ENCODE results near the gene PTPRK. TPM values are rescaled to one million over a fixed set of nuclear protein-coding genes. Genes with fewer than 3 reads are reported as not detected.

The PTPRK gene
- total RNA-seq, 2 experiments from 2014 or later = 1.7 to 2.5 TPM

DNA sequence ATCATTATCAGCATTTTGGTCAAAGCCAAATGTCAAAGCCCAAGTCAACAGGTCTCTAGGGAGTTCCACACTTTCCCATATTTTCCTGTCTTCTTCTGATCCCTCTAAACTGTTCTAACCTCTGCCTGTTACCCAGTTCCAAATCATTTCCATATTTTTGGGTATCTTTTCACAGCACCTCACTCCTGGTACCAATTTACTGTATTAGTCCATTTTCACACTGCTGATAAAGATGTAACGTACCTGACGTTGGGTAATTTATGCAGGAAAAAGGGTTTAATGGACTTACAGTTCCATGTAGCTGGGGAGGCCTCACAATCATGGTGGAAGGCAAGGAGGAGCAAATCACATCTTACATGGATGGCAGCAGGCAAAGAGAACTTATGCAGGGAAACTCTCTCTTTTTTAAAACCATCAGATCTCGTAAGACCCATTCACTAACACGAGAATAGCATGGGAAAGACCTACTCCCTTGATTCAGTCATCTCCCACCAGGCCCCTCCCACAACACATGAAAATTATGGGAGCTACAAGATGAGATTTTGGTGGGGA, 143.4 kb downstream of the PTPRK start:
- no peak for DNase-seq
- Mint-ChIP-seq H3K4me1 (no peaks in the 10 kb centered on the region), H3K4me3 (no peak overlapping the region), H3K9me3 (peaks cover 15% of the 10 kb centered on the region), H3K27ac (no peak overlapping the region), H3K36me3 (ENCODE audit: low read depth) (no peaks in the 10 kb centered on the region), H3K27me3 (no peaks in the 10 kb centered on the region)
- CTCF ChIA-PET = no interaction called here
- POLR2A ChIA-PET = no interaction called here

DNA sequence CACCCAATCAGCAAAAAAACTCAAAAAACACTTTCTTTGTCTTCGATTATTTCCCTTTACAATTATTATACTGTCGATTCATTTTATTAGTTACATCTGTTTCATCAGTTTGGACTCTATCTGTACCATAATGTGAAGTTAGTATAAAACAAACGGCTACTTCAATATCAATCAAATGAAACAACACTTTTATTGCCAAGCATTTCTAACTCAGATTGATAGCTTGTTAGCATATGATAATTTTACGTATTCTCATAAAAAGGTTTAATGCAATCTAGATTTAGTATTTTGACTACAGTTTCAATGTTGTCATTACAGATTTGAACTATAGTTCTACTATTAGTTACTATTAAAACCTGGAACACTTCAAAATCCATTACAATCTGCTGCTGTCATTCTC, 149.3 kb downstream of the PTPRK start:
- Mint-ChIP-seq H3K36me3 (ENCODE audit: low read depth) (no peaks in the 10 kb centered on the region), H3K4me1 (no peaks in the 10 kb centered on the region), H3K27me3 (no peaks in the 10 kb centered on the region), H3K9me3 (peaks cover 9% of the 10 kb centered on the region), H3K4me3 (no peak overlapping the region), H3K27ac (no peak overlapping the region)
- CTCF ChIA-PET = no interaction called here
- POLR2A ChIA-PET = interaction anchor here (0.8 kb wide), 1 partner anchor 14 kb away, joined by 3 read pairs; no protein-coding TSS in a partner anchor
- DNase-seq = no peak

DNA sequence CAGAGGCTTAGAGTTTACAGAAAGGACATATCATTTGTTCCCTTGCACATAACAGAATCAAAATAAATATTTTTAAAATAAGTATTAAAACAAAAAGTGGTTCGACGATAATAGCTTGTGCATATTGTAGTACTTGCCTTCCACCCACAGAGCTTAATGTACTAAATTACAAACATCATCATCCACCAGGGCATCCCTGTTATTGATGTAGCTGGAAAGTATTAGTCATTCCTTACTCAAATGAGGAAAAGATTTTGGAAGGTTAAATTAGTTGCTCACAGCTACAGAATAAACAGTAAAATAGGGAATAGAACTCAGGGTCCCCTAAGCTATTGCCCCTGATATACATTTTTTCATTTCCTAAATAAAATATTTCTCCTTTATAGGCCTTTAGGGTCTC, 150.3 kb downstream of the PTPRK start:
- POLR2A ChIA-PET = no interaction called here
- CTCF ChIA-PET = no interaction called here
- no peaks in the 10 kb centered on the region for H3K4me1 Mint-ChIP-seq
- no peak for DNase-seq
- H3K4me3 Mint-ChIP-seq = no peak overlapping the region
- H3K36me3 Mint-ChIP-seq (ENCODE audit: low read depth) = no peaks in the 10 kb centered on the region
- H3K27me3 Mint-ChIP-seq = no peaks in the 10 kb centered on the region
- peaks cover 8% of the 10 kb centered on the region for H3K9me3 Mint-ChIP-seq
- no peak overlapping the region for H3K27ac Mint-ChIP-seq

DNA sequence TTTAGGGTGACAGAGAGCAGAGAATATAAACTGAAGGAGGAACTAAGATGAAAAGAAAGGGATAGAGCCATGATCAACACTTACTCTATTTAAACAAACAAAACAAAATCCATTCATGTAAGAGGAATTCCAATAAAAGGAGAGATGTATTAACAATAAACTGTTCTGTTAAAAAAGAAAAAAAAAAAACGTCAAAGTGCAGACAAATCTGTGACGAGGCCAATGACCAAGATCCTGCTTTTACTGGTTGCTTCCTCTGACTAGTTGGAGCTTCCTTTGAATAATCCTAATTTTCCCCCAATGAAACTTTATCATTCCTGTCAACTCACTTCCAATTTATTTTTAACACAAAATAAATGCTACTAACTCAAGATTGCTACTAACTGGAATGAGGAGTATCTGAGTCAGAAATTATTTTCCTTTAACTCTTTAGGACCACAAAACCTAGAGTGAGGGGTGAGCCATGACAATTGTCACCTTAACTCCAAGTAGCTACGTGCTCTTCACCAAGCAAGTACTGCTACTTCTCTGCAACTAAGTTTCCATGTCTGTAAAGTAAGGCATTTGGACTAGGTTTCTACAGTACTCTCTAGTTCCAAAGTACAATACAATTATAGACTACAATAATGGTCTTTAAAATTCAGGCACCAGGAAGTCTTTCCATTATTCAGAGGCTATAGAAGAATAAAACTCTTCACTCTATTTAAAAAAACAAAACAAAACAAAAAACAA, 152.0 kb downstream of the PTPRK start:
- no peaks in the 10 kb centered on the region for H3K27me3 Mint-ChIP-seq
- no peaks in the 10 kb centered on the region for H3K4me1 Mint-ChIP-seq
- DNase-seq = no peak
- H3K9me3 Mint-ChIP-seq = no peaks in the 10 kb centered on the region
- no peak overlapping the region for H3K27ac Mint-ChIP-seq
- no peaks in the 10 kb centered on the region for H3K36me3 Mint-ChIP-seq (ENCODE audit: low read depth)
- no peak overlapping the region for H3K4me3 Mint-ChIP-seq
- CTCF ChIA-PET = interaction anchor here (0.6 kb wide), 1 partner anchor 14 kb away, joined by 4 read pairs; no protein-coding TSS in a partner anchor
- POLR2A ChIA-PET = no interaction called here

DNA sequence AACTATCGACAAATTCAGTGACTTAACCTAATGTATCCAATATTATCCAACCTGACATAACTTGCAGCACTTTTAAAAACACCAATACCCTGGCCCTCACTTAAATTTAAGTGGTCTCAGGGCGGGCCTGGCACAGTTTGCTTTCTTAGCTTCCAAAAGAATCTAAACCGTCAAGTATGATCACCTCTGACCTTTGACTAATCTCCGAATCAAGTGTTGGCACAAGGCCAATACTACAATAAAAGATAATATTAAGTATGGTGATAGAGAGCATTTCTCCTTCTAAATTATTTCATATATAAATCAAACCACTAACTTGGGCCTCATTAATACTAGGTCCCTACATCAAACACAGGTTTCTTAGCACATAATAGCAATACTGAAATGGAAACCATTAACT, 153.0 kb downstream of the PTPRK start:
- CTCF ChIA-PET = no interaction called here
- no peak for DNase-seq
- no peaks in the 10 kb centered on the region for H3K36me3 Mint-ChIP-seq (ENCODE audit: low read depth)
- POLR2A ChIA-PET = no interaction called here
- H3K27me3 Mint-ChIP-seq = no peaks in the 10 kb centered on the region
- H3K27ac Mint-ChIP-seq = no peak overlapping the region
- H3K9me3 Mint-ChIP-seq = no peaks in the 10 kb centered on the region
- H3K4me1 Mint-ChIP-seq = no peaks in the 10 kb centered on the region
- H3K4me3 Mint-ChIP-seq = no peak overlapping the region

DNA sequence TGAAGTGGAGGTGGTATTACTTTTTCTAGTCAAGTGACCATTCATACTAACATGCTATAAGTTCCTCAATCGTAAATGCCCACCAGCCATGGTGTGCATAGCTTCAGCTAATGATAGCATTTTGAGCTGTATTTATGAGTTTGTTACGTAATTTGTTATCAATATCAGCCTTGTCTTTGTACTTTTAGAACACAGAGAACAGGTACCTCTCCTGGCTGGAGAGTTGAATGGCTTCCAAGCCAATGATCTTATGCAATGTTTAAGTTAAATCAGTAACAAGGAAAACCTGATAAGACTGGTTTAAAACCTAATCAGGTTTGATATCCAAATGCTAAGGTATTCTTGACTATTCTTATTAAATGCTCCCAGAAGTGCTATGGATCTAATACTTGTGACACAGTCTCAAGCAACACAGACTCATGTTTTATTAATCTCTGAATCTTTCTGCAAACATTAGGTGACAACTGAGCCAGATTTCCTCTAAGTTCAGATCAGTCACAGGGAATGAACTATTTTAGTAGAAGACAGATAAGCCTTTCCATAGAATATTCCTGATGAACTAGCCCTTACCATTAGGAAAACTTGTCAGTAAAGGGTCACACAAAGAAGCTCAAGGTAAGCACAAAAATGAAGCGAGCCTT, 154.8 kb downstream of the PTPRK start:
- Mint-ChIP-seq H3K4me1 (no peaks in the 10 kb centered on the region), H3K27ac (no peak overlapping the region), H3K36me3 (ENCODE audit: low read depth) (no peaks in the 10 kb centered on the region), H3K27me3 (no peaks in the 10 kb centered on the region), H3K9me3 (no peaks in the 10 kb centered on the region), H3K4me3 (no peak overlapping the region)
- POLR2A ChIA-PET = no interaction called here
- no peak for DNase-seq
- CTCF ChIA-PET = no interaction called here

DNA sequence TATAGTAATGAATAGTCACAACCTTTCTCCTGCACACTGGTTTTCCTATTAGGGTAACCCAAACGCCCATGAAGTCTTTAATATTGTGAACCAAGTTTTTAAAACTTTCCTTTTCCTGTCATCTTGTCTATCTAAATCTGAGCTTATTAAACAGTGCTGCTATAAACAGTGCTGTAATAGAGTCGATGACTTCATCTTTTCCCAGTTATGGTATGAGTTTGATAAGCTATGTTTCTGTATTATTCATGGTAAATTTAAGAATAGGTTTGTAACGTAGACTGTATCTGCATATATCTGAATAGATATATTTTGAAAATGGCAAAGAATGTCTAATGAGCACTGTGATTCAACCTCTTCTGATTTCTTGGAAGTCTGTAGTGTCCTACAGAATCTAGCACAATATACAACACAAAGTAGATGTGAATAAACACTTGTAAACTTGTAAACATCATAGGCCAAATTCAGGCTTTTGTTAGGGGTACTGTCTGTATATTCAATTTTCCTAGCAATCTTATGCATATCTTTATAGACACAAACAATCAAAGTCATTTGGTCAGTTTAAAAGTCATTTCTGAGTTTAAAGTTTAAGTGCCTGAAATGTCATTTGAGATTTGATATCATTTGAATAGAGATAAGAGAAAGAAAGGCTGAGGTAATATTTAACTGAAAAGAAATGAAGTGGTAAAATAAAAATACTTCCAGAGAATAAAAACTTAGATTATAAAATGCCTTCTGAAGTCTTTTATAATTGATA, 155.5 kb downstream of the PTPRK start:
- Mint-ChIP-seq H3K4me3 (no peak overlapping the region), H3K27me3 (no peaks in the 10 kb centered on the region), H3K27ac (no peak overlapping the region), H3K36me3 (ENCODE audit: low read depth) (no peaks in the 10 kb centered on the region), H3K9me3 (no peaks in the 10 kb centered on the region), H3K4me1 (no peaks in the 10 kb centered on the region)
- no peak for DNase-seq
- CTCF ChIA-PET = no interaction called here
- POLR2A ChIA-PET = no interaction called here

DNA sequence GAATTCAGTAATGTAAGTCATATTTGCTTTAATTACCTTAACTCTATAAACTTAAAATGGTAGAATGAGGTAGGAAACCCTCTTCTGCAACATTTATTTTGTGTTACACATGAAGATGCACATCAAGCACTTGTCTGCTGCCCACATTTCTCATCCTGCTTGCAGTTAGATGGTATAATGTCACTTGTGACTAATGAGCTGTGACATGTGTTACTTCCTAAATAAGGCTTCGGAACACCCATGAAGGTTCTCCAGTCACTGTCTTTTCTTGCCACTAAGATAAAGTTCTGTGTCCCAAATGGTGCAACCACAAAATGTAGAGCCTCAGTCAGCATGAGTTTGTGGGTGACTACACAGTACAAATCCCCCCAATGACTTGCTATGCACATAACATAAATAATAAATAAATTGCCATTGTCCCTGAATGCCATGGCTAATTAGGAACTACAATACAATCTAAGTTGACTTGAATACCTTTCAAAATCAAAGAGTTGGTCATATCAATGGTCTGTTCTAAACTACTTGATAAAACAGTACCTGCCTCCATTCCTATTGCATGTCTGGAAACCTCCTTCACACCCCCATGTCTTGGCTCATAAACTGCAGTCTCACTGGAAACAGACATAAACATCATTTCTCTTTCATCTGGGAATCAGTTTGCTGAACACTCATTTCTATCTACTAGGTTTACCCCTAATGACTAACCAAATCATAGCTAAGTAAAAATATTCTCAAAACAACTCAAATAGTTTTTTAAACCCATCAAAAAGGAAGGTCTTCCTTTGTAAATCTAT, 157.2 kb downstream of the PTPRK start:
- no peaks in the 10 kb centered on the region for H3K9me3 Mint-ChIP-seq
- no peaks in the 10 kb centered on the region for H3K4me1 Mint-ChIP-seq
- ChIA-PET POLR2A (no interaction called here), CTCF (no interaction called here)
- no peak for DNase-seq
- no peaks in the 10 kb centered on the region for H3K36me3 Mint-ChIP-seq (ENCODE audit: low read depth)
- no peaks in the 10 kb centered on the region for H3K27me3 Mint-ChIP-seq
- H3K4me3 Mint-ChIP-seq = no peak overlapping the region
- no peak overlapping the region for H3K27ac Mint-ChIP-seq

DNA sequence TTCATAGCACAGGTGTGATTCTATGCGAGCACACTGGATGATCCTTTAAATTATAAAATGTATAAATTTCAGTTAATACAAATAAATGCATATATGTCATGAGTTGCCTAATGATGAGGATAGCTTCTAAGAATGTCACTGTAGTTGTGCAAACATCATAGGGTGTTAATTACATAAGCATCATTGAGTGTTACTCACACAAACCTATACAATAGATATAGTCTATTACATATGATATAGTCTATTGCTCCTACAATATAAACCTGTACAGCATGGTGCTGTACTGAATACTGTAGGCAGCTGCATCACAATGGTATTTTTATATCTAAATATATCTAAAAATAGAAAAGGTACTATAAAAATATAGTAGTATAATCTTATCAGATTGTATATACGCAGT, 159.0 kb downstream of the PTPRK start:
- no peaks in the 10 kb centered on the region for H3K4me1 Mint-ChIP-seq
- H3K36me3 Mint-ChIP-seq (ENCODE audit: low read depth) = no peaks in the 10 kb centered on the region
- DNase-seq = no peak
- no peaks in the 10 kb centered on the region for H3K9me3 Mint-ChIP-seq
- POLR2A ChIA-PET = no interaction called here
- no peak overlapping the region for H3K27ac Mint-ChIP-seq
- H3K27me3 Mint-ChIP-seq = no peaks in the 10 kb centered on the region
- H3K4me3 Mint-ChIP-seq = no peak overlapping the region
- CTCF ChIA-PET = no interaction called here

DNA sequence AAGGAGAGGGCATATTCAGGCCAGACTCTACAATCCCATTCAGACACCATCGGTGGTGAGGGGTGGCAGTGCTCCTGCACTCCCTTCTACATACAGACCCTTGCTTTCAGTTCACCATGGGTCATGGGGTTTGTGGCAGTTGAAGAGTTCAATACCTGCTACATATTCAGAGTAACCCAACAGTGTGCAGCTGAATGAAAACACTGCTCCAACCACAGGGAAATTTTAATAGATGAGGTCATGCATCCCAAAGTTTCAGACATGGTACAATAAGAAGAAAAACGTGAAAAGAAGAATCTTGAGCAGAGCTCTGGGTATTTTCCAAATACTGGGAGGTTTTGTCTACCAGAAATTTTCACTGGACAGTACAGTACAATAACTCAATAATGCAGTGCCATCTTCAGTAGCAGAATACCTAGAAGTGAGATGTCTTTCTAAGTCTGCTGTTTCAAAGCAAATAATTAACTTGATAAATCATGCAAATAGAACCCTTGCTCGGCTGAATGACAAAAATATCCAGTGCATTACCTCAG, 162.1 kb downstream of the PTPRK start:
- CTCF ChIA-PET = no interaction called here
- Mint-ChIP-seq H3K9me3 (no peaks in the 10 kb centered on the region), H3K27me3 (no peaks in the 10 kb centered on the region)

DNA sequence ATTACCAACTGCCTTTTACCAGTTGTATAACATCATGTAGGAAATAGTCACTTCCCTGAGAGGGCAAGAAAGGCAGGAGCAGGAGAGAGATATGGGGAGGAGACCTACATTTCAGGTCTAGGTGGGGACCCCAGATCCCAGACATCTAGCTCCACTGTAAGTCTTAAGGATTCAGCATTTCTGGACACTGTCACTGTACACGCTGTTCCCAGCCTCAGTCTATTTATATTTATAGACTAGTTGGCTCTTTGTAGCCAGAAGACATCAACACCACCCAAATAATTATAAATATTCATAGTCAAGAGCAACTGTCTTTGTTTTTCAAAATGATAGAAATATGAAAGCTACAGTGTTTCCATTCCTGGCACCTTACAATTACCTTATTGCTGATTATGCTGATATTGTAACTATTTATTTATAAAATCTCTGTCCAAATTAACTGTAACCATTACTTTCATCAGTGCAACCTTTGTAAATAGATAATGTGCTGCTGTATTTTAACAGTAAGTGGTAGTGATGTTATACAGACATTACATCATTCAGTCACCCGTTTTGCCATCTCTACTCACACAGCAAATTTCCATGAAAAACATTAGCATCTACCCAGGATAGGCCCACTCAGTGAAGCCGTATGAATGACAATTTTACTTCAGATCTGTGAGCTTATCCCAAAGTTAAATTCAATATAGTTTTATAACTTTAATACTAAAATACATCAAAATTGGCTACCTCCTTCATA, 162.8 kb downstream of the PTPRK start:
- Mint-ChIP-seq H3K27ac (no peak overlapping the region), H3K4me3 (no peak overlapping the region), H3K9me3 (no peaks in the 10 kb centered on the region), H3K36me3 (ENCODE audit: low read depth) (no peaks in the 10 kb centered on the region), H3K4me1 (no peaks in the 10 kb centered on the region), H3K27me3 (no peaks in the 10 kb centered on the region)
- POLR2A ChIA-PET = interaction anchor here (1.0 kb wide), 1 partner anchor 14 kb away, joined by 3 read pairs; no protein-coding TSS in a partner anchor
- CTCF ChIA-PET = interaction anchor here (0.9 kb wide), 1 partner anchor 10 kb away, joined by 3 read pairs; no protein-coding TSS in a partner anchor
- DNase-seq = no peak

More for the DNA sequence above, 162.1 kb downstream of the PTPRK start:
- DNase-seq = no peak
- H3K4me1 Mint-ChIP-seq = no peaks in the 10 kb centered on the region
- no peaks in the 10 kb centered on the region for H3K36me3 Mint-ChIP-seq (ENCODE audit: low read depth)
- POLR2A ChIA-PET = no interaction called here
- H3K4me3 Mint-ChIP-seq = no peak overlapping the region
- no peak overlapping the region for H3K27ac Mint-ChIP-seq

DNA sequence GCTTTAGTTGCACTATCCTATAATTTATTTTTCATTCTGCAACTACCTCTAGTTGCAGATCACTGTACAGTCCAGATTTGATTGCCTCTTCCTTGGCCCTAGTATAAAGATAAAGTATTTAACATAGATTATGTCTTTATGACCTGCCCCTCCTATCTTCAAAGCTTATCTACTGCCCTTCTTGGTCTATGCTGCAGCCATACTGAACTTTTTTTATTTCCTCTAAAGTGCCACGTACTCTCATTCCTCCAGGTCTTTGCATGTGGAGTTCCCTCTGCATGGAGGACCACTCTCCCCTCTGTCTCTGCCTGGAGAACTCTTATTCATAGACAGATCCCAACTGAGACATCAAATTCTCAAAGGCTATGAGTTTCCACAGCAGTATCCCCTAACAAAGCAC, 168.0 kb downstream of the PTPRK start:
- H3K9me3 Mint-ChIP-seq = no peaks in the 10 kb centered on the region
- no peak overlapping the region for H3K27ac Mint-ChIP-seq
- CTCF ChIA-PET = no interaction called here
- no peak for DNase-seq
- POLR2A ChIA-PET = no interaction called here
- no peak overlapping the region for H3K4me3 Mint-ChIP-seq
- no peaks in the 10 kb centered on the region for H3K36me3 Mint-ChIP-seq (ENCODE audit: low read depth)
- H3K27me3 Mint-ChIP-seq = no peaks in the 10 kb centered on the region
- H3K4me1 Mint-ChIP-seq = no peaks in the 10 kb centered on the region

Data from activated CD4-positive, alpha-beta T cell treated with anti-CD3 and anti-CD28 coated beads, Interleukin-2, amount 10 ng/mL, durations not matched to agents 7 days and 5 days (primary cell).